Measurements from ENCODE around the gene ADGRE3.
"Not testable (repeated sequence)": the region's sequence is repeated elsewhere in the genome, so short reads cannot be mapped to it uniquely, and the experiment has no call there.

ADGRE3 gene

GRCh38 chr19:14669940-14670339 is 4.7 kb downstream of the ADGRE3 start:
- FAIRE-seq = no peak

GRCh38 chr19:14661372-14661924 is 13.2 kb downstream of the ADGRE3 start:
- no peak for FAIRE-seq

- FAIRE-seq = no peak
These were observed 14.7 kb downstream of the ADGRE3 start for GRCh38 chr19:14659874-14660489.

- FAIRE-seq = no peak
These were observed 18.9 kb downstream of the ADGRE3 start for GRCh38 chr19:14655726-14656125.

- no peak for FAIRE-seq
These were observed 19.7 kb downstream of the ADGRE3 start for GRCh38 chr19:14654786-14655560.

- FAIRE-seq = no peak
These were observed 24.5 kb downstream of the ADGRE3 start for GRCh38 chr19:14650161-14650560.

GRCh38 chr19:14649020-14649419 is 25.6 kb downstream of the ADGRE3 start:
- FAIRE-seq = no peak

- no peak for FAIRE-seq
These were observed 26.1 kb downstream of the ADGRE3 start for GRCh38 chr19:14648506-14648905.

- FAIRE-seq = no peak
These were observed 34.9 kb downstream of the ADGRE3 start for GRCh38 chr19:14639536-14640277.

- no peak for FAIRE-seq
These were observed 42.4 kb downstream of the ADGRE3 start for GRCh38 chr19:14632286-14632685.

GRCh38 chr19:14629557-14629956 is 45.1 kb downstream of the ADGRE3 start:
- no peak for FAIRE-seq

- not testable (repeated sequence) for FAIRE-seq
These were observed 50.2 kb downstream of the ADGRE3 start for GRCh38 chr19:14624491-14624890.

GRCh38 chr19:14619404-14619803 is 55.2 kb downstream of the ADGRE3 start:
- no peak for FAIRE-seq

- no peak for FAIRE-seq
These were observed 58.2 kb downstream of the ADGRE3 start for GRCh38 chr19:14616407-14616806.

GRCh38 chr19:14615623-14616022 is 59.0 kb downstream of the ADGRE3 start:
- no peak for FAIRE-seq

GRCh38 chr19:14614099-14614412 is 60.6 kb downstream of the ADGRE3 start:
- no peak for FAIRE-seq

- FAIRE-seq = not testable (repeated sequence)
These were observed 61.1 kb downstream of the ADGRE3 start for GRCh38 chr19:14613399-14614098.

GRCh38 chr19:14612657-14613056 is 62.0 kb downstream of the ADGRE3 start:
- FAIRE-seq = no peak

GRCh38 chr19:14612242-14612641 is 62.4 kb downstream of the ADGRE3 start:
- not testable (repeated sequence) for FAIRE-seq

- no peak for FAIRE-seq
These were observed 63.6 kb downstream of the ADGRE3 start for GRCh38 chr19:14611051-14611450.

GRCh38 chr19:14606627-14607026 is 68.0 kb downstream of the ADGRE3 start:
- no peak for FAIRE-seq

- no peak for FAIRE-seq
These were observed 70.7 kb downstream of the ADGRE3 start for GRCh38 chr19:14603990-14604387.

GRCh38 chr19:14599548-14600147 is 75.0 kb downstream of the ADGRE3 start:
- no peak for FAIRE-seq
